Stimulated activated CD4-positive, alpha-beta T cell treated with anti-CD3 and anti-CD28 coated beads, Interleukin-2, amount 100 ng/mL, for 24 hours (primary cell): ENCODE measurements around the gene FPR2.
"Not testable (repeated sequence)": the region's sequence is repeated elsewhere in the genome, so short reads cannot be mapped to it uniquely, and the experiment has no call there.

Experiments used
- DNase-seq, 2 donors: peaks; one replicate each; pipeline ENCODE4 v3.0.0-alpha.2; 2020

Gene FPR2

GRCh38 chr19:51742789-51743188 lies 18.2 kb upstream of the FPR2 start:
- no peak for DNase-seq

DNA sequence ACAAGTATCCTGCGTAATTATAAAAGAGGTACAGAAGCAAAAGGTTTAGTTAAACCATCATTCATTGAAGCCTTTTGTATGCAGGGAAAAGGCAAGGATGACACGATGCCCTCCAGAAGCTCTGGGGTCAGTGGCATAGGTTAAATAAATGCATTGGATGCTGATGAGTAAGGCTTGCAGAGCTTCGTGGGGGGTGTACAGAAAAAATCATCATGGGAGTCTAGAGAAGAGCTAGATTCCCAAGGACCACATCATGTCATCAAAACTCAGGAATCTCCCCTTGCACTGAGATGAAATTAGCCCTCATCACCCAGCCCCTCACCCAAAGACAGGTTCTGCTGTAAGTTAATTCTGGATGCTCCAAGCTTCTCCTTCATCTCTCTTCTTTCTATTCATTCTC lies 17.6 kb upstream of the FPR2 start:
- no peak for DNase-seq

DNA sequence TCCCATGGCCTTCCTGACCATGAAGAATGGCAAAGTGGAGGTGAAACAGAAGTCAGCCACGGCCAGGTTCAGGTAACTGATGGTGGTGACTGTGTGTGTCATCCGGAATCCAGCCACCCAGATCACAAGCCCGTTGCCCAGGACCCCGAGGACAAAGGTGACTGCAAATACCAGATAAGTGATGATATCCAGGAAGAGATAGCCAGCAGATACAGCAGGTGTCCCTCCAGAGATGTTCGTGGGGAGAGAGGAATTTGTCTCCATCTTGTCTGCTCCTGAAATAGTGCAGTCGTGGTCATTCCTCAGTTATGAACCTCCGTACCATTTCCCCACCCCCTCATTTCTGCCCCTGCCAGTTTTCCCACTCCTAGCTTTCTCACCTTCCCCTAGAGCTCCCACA lies 14.2 kb upstream of the FPR2 start:
- DNase-seq: no peak

- no peak for DNase-seq
These were observed 11.0 kb upstream of the FPR2 start for GRCh38 chr19:51749979-51750378.

DNA sequence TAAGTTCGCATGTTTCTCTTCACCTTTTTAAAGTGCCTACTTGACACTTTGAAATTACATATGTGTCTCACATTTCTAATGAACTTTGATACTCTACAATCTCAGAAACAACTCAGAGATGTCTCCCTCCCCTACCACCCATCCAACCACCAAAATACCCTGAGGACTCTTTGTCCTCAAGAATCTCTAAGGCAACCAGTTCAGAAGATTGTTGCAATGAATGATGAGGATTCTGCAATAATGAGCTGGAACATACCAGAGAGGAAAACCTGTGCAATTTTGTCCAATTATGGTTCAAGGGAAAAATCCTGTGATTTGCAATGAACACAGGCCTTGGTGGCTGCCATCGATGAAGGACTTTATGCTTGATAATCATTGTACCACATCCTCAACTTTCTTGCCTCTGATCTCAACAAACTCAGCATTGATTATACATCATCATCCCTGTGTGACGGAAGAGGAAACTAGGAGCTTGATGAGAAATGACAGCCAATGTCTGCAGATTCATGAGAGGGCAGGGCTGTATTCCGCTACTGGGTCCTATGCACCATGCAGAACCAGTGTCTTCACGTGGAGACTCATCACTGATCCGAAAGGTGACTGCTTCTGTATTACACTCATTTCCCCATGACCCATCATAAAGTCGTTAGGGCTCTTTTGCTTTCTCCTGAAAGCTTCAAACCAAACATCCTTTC lies 10.4 kb upstream of the FPR2 start:
- no peak for DNase-seq

GRCh38 chr19:51751655-51752054 lies 9.3 kb upstream of the FPR2 start, which contains the start of gene FPR1:
Gene FPR1, minus strand, starts transcription at chr19:51751878. Its CDS starts 4,884 bp downstream, at chr19:51746994.
- DNase-seq: no peak

DNA sequence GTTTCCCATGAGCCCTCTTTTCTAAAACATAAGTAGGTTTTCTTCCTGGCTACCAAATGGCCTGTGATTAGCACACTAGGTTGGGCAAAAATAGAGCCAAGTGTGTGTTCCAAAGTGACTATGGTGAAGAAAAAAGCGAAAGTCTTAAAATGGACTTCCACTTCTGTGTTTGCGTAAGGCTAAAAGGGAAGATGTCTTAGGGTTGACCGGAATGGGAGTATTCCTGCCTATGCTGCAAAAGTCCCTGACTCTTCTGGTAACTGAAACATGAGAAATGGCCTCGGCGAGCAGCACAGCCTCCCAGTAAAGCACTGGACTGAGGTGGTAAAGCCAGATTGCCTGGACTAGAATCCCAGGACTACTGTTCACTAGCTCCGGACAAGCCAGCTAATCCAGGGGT lies 6.9 kb upstream of the FPR2 start:
- DNase-seq: no peak

- DNase-seq: no peak
These were observed 6.2 kb upstream of the FPR2 start for GRCh38 chr19:51754770-51755169.

DNA sequence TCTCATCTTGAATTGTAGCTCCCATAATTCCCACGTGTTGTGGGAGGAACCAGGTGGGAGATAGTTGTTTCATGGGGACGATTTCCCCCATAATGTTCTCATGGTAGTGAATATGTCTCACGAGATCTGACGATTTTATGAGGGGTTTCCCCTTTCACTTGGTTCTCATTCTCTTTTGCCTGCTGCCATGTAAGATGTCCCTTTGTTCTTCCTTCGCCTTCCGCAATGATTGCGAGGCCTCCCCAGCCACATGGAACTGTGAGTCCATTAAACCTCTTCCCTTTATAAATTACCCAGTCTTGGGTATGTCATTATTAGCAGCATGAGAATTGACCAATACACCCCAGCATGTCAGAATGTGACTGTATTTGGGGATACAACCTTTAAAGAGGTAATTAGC lies 5.4 kb upstream of the FPR2 start:
- no peak for DNase-seq

DNA sequence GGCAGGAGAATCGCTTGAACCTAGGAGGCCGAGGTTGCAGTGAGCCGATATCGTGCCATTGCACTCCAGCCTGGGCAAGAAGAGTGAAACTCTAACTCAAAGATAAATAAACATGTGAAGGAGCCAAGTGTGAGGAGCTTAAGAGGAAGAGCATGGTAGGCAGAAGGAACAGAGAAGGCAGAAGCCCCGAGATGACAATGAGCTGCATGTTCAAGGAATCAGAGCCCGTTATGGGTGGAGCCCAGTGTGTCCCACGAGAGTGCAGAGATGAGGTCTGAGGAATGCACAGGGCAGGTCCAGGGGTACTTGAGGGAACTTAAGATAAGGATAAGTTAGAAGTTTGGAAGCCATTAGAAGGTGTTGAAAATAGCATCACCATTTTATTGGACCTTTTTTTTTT lies 716 bp downstream of the FPR2 start:
- no peak for DNase-seq

- DNase-seq: no peak
These were observed 4.1 kb downstream of the FPR2 start for GRCh38 chr19:51765086-51765485.

- DNase-seq: no peak
These were observed 5.5 kb downstream of the FPR2 start for GRCh38 chr19:51766461-51766860.

DNA sequence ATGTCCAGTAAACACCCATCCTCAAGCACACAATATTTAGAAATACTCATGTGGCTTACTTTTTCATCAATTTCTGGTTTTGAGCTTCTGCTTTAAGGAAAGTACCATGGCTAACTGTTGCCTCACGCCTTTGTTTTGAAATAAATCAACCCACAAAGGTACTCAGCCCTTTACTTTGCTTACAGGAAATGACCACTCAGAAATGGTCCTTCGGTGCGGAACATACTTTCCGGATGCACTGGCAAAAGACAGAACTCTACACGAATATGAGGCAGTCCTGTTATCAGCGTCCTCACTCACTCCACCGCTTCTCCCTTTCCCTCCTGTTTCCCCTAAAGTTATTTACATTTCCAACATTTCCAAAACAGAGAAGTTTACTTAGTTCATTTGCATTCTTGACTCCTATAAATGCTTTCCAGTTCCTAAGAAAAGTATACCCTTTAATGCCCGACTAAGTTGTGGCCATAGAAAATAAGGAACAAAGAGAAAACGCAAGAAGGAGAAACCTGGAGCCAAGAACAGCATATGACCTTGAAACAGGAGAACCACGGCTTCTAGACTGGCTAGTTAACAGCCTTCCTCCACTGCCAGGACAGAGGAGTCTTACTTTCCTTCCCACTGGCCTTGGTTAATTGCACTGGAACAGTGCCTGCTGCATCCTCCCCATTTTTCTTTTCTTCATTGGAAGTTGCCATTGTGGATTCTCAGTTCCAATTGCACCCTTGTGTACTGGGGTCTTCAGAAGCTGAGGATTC lies 10.6 kb downstream of the FPR2 start:
- DNase-seq: no peak

- DNase-seq: no peak
These were observed 12.0 kb downstream of the FPR2 start for GRCh38 chr19:51772977-51773376.

- not testable (repeated sequence) for DNase-seq
These were observed 15.6 kb downstream of the FPR2 start for GRCh38 chr19:51776561-51776960.

- peak; percentile 35 to 41 for DNase-seq
These were observed 16.8 kb downstream of the FPR2 start for GRCh38 chr19:51777570-51778462.

DNA sequence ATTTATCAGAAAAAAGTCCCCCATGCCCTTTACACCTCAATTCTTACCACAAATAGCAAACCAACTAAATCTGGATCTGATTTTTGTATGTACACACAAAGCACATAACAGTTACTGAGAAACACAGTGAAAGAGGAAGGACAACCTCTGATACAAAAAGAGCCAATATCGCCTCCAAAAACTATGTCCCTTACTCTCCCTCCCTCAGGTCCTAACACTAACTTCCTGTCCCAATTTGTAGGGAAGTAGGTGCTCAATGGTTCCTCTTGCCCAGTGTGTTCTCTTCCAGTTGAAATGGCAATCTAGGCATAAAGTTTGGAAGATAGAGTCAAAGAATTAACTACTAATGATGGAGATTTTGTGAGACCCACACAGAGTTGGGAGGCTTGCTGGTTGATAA lies 18.2 kb downstream of the FPR2 start:
- no peak for DNase-seq

DNA sequence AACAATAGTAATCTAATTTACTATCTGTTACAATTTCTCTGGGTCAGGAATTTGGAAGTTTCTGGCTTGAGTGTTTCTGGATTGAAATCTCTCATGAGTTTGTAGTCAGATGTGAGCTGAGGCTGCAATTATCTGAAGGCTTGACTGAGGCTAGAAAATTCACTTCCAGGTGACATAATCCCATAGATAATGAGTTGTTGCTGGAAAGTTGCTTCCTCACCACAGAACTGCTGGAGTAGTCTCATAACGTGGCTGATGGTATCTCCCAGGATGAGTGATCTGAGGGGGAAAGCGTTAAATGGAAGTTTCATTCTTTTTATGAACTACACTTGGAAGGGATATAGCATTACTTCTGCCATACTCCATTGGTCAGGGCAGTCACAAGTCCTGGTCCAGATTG lies 18.7 kb downstream of the FPR2 start:
- DNase-seq: no peak

- DNase-seq: no peak
These were observed 19.3 kb downstream of the FPR2 start for GRCh38 chr19:51780270-51780669.

DNA sequence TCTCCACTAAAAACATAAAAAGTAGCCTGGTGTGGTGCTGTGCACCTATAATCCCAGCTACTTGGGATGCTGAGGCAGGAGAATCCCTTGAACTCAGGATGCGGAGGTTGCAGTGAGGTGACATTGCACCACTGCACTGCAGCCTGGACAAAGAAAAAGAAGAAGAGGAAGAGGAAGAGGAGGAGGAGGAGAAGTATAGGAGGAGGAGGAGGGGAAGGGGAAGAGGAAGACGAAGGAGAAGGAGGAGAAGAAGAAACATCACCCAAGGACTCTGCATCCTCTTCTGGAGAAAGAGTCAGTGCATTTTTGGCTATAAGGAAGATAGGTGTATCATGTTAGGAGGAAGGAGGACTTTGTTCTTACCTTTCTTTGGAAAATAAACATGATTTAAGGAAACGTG lies 21.0 kb downstream of the FPR2 start:
- DNase-seq: no peak

- DNase-seq: no peak
These were observed 22.4 kb downstream of the FPR2 start for GRCh38 chr19:51783372-51783771.

DNA sequence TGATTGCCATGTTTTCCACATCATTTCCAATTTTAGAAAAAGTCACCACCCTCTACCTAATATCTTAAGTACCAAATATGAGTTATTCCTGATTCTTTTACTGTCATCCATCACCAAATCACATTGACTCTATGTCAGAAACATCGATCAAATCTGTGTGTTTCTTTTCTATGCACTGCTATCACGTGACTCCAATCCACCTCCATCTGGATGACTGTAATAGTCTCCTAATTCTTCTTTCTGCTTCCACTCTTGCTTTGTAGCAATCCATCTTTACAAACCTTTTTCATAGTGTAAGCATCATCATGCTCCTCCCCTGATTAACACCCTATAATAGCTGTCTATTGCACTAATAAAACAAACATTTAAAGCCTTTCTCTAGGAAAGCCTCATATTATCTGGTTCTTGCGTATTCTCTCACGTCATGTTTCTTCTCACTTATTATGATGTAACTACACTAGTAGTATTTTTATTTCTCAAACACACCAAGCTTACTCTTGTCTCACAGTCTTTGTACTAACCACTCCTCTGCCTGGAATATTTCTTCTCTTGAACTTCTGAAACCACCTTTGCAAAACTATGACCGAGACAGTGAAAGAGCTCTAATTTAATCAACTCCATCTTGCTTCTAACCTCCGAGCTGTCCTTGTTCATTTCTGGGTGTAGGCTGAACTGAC lies 23.3 kb downstream of the FPR2 start:
- no peak for DNase-seq
